DND-41 (cell line): ENCODE measurements around the gene MSGN1.

Experiments used
- CTCF ChIP-seq: IDR thresholded peaks from 2 replicates; pipeline ENCODE4 v1.5.1; 2012; ENCODE audit warnings: borderline replicate concordance, low read length, moderate library complexity, mild to moderate bottlenecking; ENCODE audit not compliant: poor library complexity, severe bottlenecking; ENCODE audit errors: extremely low read depth
- EZH2 ChIP-seq: IDR thresholded peaks from 3 replicates; pipeline ENCODE4 v1.6.1; 2012; ENCODE audit warnings: borderline replicate concordance, low read depth, mild to moderate bottlenecking, moderate library complexity, low read length, inconsistent platforms; ENCODE audit not compliant: severe bottlenecking

- no peak for TF ChIP-seq CTCF
- no peak for TF ChIP-seq EZH2
Measured at GRCh38 chr2:17804358-17804757, 11.9 kb upstream of the MSGN1 start.
